Neural cell (in vitro differentiated cells): ENCODE measurements around the gene AGAP3. TPM values are rescaled to one million over a fixed set of nuclear protein-coding genes. Genes with fewer than 3 reads are reported as not detected.

ENCODE experiments used
- H2AFZ ChIP-seq: fragments of 200-600, 300-800 bp; sonication (generic), shearing (Covaris generic); 2 replicates; pipeline ENCODE4 v1.6.0; 2014; ENCODE audit warnings: low read depth, mild to moderate bottlenecking, antibody characterized with exemption, low read length, moderate library complexity
- H3F3A ChIP-seq: fragments of 200-600 bp; shearing (Covaris generic); 2 replicates; pipeline ENCODE4 v1.6.1; 2016; ENCODE audit warnings: mild to moderate bottlenecking, moderate library complexity, mixed read lengths, antibody characterized with exemption, low read length; ENCODE audit not compliant: insufficient read depth, poor library complexity, severe bottlenecking
- H3K27ac ChIP-seq: fragments of 200-600, 300-800 bp; sonication (generic), shearing (Covaris generic); 2 replicates; pipeline ENCODE4 v1.5.1; 2014; ENCODE audit warnings: mild to moderate bottlenecking, low read length, moderate library complexity
- H3K27me3 ChIP-seq: fragments of 300-800, 200-600 bp; sonication (generic), shearing (Covaris generic); 2 replicates; pipeline ENCODE4 v1.6.0; 2014; ENCODE audit warnings: mild to moderate bottlenecking, low read depth, low read length, moderate library complexity; ENCODE audit not compliant: insufficient read depth
- H3K36me3 ChIP-seq: fragments of 300-800, 200-600 bp; sonication (generic), shearing (Covaris generic); 2 replicates; pipeline ENCODE4 v1.5.1; 2014; ENCODE audit warnings: mild to moderate bottlenecking, antibody characterized with exemption, low read length, moderate library complexity; ENCODE audit not compliant: insufficient read depth
- H3K4me2 ChIP-seq: fragments of 300-800, 200-600 bp; sonication (generic), shearing (Covaris generic); 2 replicates; pipeline ENCODE4 v1.6.0; 2014; ENCODE audit warnings: mild to moderate bottlenecking, low read length
- H3K4me3 ChIP-seq: fragments of 300-800, 200-600 bp; sonication (generic), shearing (Covaris generic); 2 replicates; pipeline ENCODE4 v1.5.1; 2014; ENCODE audit warnings: mild to moderate bottlenecking, low read length, moderate library complexity
- H3K79me2 ChIP-seq: fragments of 200-600 bp; shearing (Covaris generic); replicated peaks from 2 replicates; pipeline ENCODE4 v1.6.0; 2014; ENCODE audit warnings: mild to moderate bottlenecking, low read length, moderate library complexity; ENCODE audit not compliant: insufficient read depth
- H3K9ac ChIP-seq: fragments of 300-800, 200-600 bp; sonication (generic), shearing (Covaris generic); 2 replicates; pipeline ENCODE4 v1.6.1; 2016; ENCODE audit warnings: mild to moderate bottlenecking, low read length, mixed read lengths
- H3K9me2 ChIP-seq: fragments of 200-600 bp; shearing (Covaris generic); 2 replicates; pipeline ENCODE4 v1.6.1; 2016; ENCODE audit warnings: mild to moderate bottlenecking, low read length, mixed read lengths; ENCODE audit not compliant: insufficient read depth
- H3K9me3 ChIP-seq: fragments of 200-600, 300-800 bp; sonication (generic), shearing (Covaris generic); 2 replicates; pipeline ENCODE4 v1.6.1; 2016; ENCODE audit warnings: mild to moderate bottlenecking, mixed run types, low read length, moderate library complexity, mixed read lengths
- H4K20me1 ChIP-seq: fragments of 200-600 bp; shearing (Covaris generic); 2 replicates; pipeline ENCODE4 v1.6.1; 2016; ENCODE audit warnings: mild to moderate bottlenecking, mixed run types; ENCODE audit not compliant: insufficient read depth
- CTCF ChIP-seq: fragments of 450-650 bp; IDR thresholded peaks from 2 replicates; pipeline ENCODE4 v1.5.1; 2014; ENCODE audit warnings: antibody characterized with exemption, mild to moderate bottlenecking, moderate library complexity; ENCODE audit not compliant: poor library complexity, severe bottlenecking
- EP300 ChIP-seq: fragments of 450-650 bp; conservative IDR thresholded peaks from 2 replicates; pipeline ENCODE4 v1.6.1; 2014; ENCODE audit warnings: antibody characterized with exemption, mild to moderate bottlenecking, moderate library complexity; ENCODE audit not compliant: poor library complexity, severe bottlenecking
- EZH2 ChIP-seq: fragments of 200-600, 300-800 bp; shearing (Covaris generic), sonication (generic); IDR thresholded peaks from 2 replicates; pipeline ENCODE4 v1.6.1; 2014; ENCODE audit warnings: antibody characterized with exemption, low read length, borderline replicate concordance, mild to moderate bottlenecking; ENCODE audit not compliant: insufficient read depth, poor library complexity, severe bottlenecking
- MXI1 ChIP-seq: fragments of 450-650 bp; conservative IDR thresholded peaks from 2 replicates; pipeline ENCODE4 v1.6.1; 2014; ENCODE audit warnings: antibody characterized with exemption, mild to moderate bottlenecking; ENCODE audit not compliant: poor library complexity, severe bottlenecking
- POLR2AphosphoS5 ChIP-seq: IDR thresholded peaks from 2 replicates; pipeline ENCODE4 v1.6.1; 2012
- REST ChIP-seq: IDR thresholded peaks from 2 replicates; pipeline ENCODE4 v1.6.1; 2012; ENCODE audit warnings: borderline replicate concordance
- SMC3 ChIP-seq: fragments of 450-650 bp; conservative IDR thresholded peaks from 2 replicates; pipeline ENCODE4 v1.6.1; 2014; ENCODE audit warnings: antibody characterized with exemption, mild to moderate bottlenecking, moderate library complexity; ENCODE audit not compliant: poor library complexity
- TAF1 ChIP-seq: IDR thresholded peaks from 2 replicates; pipeline ENCODE4 v1.6.1; 2012; ENCODE audit warnings: low read depth
- polyA plus RNA-seq: library from polyadenylated mRNA; depleted of rRNA; stranded (reverse); fragments of >200 nt; gene quantifications from 2 replicates; pipeline ENCODE4 v1.2.3, GENCODE V29; 2014

AGAP3 gene
- polyA plus RNA-seq, 1 donor from 2014 or later: 117 TPM

- H3K27me3 ChIP-seq: no peaks in the 10 kb centered on the region
- TF ChIP-seq TAF1 (no peak), MXI1 (no peak), SMC3 (no peak), REST (no peak), CTCF (no peak), EZH2 (no peak), EP300 (no peak), POLR2AphosphoS5 (no peak)
- no peak overlapping the region for H2AFZ ChIP-seq
- H3K36me3 ChIP-seq: no peaks in the 10 kb centered on the region
- no peak overlapping the region for H3K9ac ChIP-seq
- H4K20me1 ChIP-seq: no peaks in the 10 kb centered on the region
- no peaks in the 10 kb centered on the region for H3K79me2 ChIP-seq
- no peak overlapping the region for H3K27ac ChIP-seq
- no peak overlapping the region for H3K4me2 ChIP-seq
- no peaks in the 10 kb centered on the region for H3K9me2 ChIP-seq
- peaks cover 4% of the 10 kb centered on the region for H3F3A ChIP-seq
- no peak overlapping the region for H3K4me3 ChIP-seq
- no peaks in the 10 kb centered on the region for H3K9me3 ChIP-seq
These were observed 44.9 kb downstream of the AGAP3 start for GRCh38 chr7:151131224-151131591.

- H3K9me3 ChIP-seq: no peaks in the 10 kb centered on the region
- H4K20me1 ChIP-seq: no peaks in the 10 kb centered on the region
- no peak overlapping the region for H3K27ac ChIP-seq
- no peaks in the 10 kb centered on the region for H3K79me2 ChIP-seq
- no peaks in the 10 kb centered on the region for H3K27me3 ChIP-seq
- TF ChIP-seq EP300: no peak
- no peak for TF ChIP-seq MXI1
- TF ChIP-seq REST: no peak
- no peak for TF ChIP-seq TAF1
- no peak for TF ChIP-seq CTCF
- TF ChIP-seq SMC3: no peak
- no peak overlapping the region for H2AFZ ChIP-seq
- H3K36me3 ChIP-seq: no peaks in the 10 kb centered on the region
- H3K9me2 ChIP-seq: no peaks in the 10 kb centered on the region
- H3K4me3 ChIP-seq: no peak overlapping the region
- H3K9ac ChIP-seq: no peak overlapping the region
- H3K4me2 ChIP-seq: no peak overlapping the region
- peaks cover 2% of the 10 kb centered on the region for H3F3A ChIP-seq
These were observed 45.5 kb downstream of the AGAP3 start for GRCh38 chr7:151131592-151132293.
